ENCODE data around the gene LEAP2. TPM values are rescaled to one million over a fixed set of nuclear protein-coding genes. Genes with fewer than 3 reads are reported as not detected.
A peak's percentile ranks its signal among the peaks of the same experiment; 100 is the strongest.

The LEAP2 gene, protein sequence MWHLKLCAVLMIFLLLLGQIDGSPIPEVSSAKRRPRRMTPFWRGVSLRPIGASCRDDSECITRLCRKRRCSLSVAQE
- total RNA-seq (3.0 TPM), polyA plus RNA-seq (5.6 TPM)

DNA sequence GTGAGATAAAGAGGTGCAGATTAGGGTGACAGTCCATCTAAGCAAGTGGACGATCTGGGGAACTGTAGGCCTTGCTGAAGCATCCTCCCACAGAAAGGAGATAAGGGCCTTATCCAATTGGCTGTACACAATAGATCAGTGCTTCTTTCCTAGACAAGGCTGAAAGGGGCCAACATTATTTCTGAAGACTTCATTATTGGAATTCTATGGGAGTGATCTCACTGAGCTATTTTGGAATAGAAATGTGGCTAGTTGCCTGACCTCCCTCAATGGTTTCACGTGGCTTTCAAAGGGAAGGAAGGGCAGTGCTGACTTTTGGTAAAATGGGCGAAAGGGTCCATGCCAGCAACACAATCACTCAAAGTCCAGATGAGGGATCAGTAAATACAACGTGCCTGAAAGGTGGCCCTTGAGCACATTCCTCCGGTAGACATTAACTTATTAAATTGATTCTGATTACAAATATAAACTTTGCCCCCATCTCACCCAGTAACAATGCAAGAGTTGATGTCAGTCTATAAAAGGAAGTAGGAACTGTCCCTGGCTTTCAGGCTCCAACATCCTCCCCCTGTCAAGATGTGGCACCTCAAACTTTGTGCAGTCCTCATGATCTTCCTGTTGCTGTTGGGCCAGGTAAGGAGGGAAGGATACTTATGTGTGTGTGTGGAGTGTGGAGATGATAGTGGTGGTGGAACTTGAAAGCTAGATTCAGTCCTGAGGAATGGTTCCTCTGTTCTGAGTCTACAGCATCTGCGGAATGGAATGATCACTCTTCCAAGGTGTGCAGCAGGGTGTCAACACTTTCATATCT is at the start of gene LEAP2:
LEAP2 (plus strand) TSS at position 550 of the 811 bp plus-strand sequence; CDS start at position 577, 27 bp downstream.
- no peak for DNase-seq (ENCODE audit: extremely low spot score)

DNA sequence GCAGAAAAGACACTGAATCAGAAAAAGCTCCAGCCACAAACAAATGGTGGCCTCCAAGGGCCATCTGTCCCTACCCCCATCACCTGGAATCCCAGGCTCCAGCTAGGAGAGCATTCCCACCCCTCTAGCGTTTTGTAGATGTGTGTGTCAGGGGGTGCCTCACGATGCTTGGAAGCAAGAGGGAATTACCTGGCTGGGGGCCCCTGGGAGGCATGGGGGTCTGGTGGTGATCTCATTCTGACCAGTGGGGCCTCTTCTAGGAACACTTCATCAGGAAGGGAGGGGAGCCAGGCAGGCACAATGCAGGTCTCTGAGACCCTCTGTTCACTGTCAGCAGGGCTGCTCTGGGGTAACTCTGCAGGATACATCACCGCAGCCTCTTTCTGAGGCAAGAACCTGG is 49.0 kb upstream of the LEAP2 start:
- 94% methylated on average over 3 of the region's 3 CpGs for WGBS
- DNase-seq (ENCODE audit: extremely low spot score) = no peak
- no peaks in the 10 kb centered on the region for H3K4me1 ChIP-seq (ENCODE audit: insufficient read depth)
- no peak overlapping the region for H3K4me3 ChIP-seq (ENCODE audit: low read depth, low read length)
- no peak overlapping the region for H3K27ac ChIP-seq (ENCODE audit: low read depth)
- H3K36me3 ChIP-seq (ENCODE audit: insufficient read depth) = no peaks in the 10 kb centered on the region

More for the DNA sequence above, at the start of gene LEAP2:
- WGBS = 69% methylated on average over 6 of the region's 6 CpGs
- H3K36me3 ChIP-seq (ENCODE audit: insufficient read depth) = peaks cover 3% of the 10 kb centered on the region
- H3K27ac ChIP-seq (ENCODE audit: low read depth) = no peak within 1 kb of the TSS
- no peaks in the 10 kb centered on the region for H3K4me1 ChIP-seq (ENCODE audit: insufficient read depth)
- H3K4me3 ChIP-seq (ENCODE audit: low read depth, low read length) = no peak within 1 kb of the TSS

DNA sequence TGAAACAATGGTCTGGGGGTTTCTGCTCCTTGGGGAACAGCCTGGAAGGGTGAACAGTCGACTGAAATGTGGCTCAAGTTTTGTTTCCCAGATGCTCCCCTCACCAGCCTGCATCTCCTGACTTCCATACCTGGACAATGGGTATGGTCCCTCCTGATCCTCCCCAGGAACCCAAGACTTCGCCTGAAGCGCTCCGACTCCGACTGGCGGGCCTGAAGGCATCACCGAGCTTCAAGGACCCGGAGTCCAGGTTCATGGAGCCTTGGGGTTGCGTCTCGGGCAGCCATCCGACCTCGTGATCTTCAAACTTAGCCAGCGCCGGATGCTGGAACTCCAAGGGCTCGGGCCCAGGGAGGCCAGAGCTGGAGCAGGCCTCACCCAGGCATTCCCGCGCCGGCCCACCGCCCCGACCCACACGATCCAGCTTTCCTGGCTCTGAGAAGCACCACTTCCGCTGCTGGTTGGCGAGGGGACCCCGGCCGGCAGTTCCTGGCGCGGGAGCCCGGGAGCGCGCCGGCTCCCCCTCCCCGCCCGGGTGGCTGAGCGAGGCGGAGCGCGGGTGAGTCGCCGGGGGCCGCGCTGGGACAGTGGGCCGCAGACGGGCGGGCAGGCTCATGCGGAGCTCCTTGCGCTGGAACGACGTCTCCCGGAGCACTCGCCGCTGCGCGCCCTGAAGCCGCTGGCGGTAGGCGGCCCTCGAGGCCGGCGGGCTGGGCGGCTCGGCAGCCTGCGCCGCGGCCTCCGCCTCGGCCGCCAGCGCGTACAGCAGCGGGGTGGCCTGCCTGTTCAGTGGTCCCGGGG is 48.2 kb upstream of the LEAP2 start:
- H3K27ac ChIP-seq (ENCODE audit: low read depth) = no peak overlapping the region
- no peak for DNase-seq (ENCODE audit: extremely low spot score)
- 55% methylated on average over 71 of the region's 71 CpGs for WGBS
- H3K4me3 ChIP-seq (ENCODE audit: low read depth, low read length) = peak overlapping the region; percentile 4
- no peaks in the 10 kb centered on the region for H3K4me1 ChIP-seq (ENCODE audit: insufficient read depth)
- H3K36me3 ChIP-seq (ENCODE audit: insufficient read depth) = no peaks in the 10 kb centered on the region

DNA sequence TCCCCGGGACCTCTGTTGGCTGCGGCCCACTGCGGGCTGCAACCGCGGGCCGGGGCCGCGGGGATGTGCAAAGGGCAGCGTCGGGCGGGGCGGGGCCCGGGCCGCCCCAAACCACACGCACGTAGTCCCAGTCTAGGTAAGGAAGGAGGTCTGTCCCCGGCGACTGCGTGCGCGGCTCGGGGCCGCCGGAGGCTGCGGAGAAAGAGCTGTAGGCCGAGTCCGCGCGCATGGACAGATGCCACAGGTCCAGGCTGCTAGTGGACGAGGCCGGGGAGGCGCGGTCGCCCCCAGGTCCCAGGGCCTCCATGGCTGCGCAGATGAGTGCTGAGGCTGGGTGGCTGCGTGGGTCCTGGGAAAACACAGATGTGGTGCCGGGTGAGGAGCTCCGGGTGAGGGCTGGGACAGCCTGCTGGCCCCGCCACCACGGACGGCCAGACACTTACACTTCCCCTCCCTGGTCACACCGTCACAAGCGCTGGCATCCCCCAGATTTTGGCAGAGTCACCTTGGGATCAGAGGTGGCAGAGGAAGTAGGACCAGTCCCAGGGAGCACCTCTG is 47.6 kb upstream of the LEAP2 start:
- 48% methylated on average over 43 of the region's 43 CpGs for WGBS
- Histone ChIP-seq H3K4me3 (ENCODE audit: low read depth, low read length) (peak overlapping the region; percentile 4), H3K27ac (ENCODE audit: low read depth) (peak overlapping the region; percentile 31), H3K36me3 (ENCODE audit: insufficient read depth) (no peaks in the 10 kb centered on the region), H3K4me1 (ENCODE audit: insufficient read depth) (no peaks in the 10 kb centered on the region)
- no peak for DNase-seq (ENCODE audit: extremely low spot score)

DNA sequence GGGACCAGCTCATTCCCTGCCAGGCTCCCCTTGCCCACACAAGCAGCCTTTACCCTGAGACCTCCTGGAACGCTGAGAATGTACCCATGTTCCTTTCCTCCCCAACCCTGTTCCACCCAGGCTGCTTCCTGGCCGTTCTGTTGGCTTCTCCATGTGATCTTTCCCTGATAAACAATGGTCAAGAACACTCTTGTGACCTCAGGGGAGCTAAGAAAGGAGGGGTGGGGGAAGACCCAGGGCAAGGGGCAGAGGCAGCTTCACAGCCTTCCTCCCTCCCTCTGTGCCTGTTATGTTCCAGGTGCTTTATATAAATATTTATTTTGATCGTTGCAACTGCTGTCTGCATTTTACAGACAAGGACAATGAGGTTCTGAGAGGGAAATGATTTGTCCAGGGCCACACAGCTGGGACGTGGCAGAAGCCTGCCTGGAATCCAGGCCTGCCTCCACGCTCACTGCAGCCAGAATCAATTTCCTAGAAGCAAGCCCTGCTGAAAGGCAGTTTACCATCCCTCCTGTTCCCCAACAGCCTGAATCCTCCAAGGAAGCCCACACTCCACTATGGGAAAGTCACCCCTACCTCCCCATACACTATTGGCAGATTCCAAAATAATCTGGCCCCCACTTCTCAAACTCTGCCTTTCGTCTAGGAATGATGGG is 46.9 kb upstream of the LEAP2 start:
- Histone ChIP-seq H3K4me3 (ENCODE audit: low read depth, low read length) (no peak overlapping the region), H3K4me1 (ENCODE audit: insufficient read depth) (no peaks in the 10 kb centered on the region), H3K27ac (ENCODE audit: low read depth) (peak overlapping the region; percentile 31), H3K36me3 (ENCODE audit: insufficient read depth) (no peaks in the 10 kb centered on the region)
- 75% methylated on average over 6 of the region's 6 CpGs for WGBS
- DNase-seq (ENCODE audit: extremely low spot score) = no peak

DNA sequence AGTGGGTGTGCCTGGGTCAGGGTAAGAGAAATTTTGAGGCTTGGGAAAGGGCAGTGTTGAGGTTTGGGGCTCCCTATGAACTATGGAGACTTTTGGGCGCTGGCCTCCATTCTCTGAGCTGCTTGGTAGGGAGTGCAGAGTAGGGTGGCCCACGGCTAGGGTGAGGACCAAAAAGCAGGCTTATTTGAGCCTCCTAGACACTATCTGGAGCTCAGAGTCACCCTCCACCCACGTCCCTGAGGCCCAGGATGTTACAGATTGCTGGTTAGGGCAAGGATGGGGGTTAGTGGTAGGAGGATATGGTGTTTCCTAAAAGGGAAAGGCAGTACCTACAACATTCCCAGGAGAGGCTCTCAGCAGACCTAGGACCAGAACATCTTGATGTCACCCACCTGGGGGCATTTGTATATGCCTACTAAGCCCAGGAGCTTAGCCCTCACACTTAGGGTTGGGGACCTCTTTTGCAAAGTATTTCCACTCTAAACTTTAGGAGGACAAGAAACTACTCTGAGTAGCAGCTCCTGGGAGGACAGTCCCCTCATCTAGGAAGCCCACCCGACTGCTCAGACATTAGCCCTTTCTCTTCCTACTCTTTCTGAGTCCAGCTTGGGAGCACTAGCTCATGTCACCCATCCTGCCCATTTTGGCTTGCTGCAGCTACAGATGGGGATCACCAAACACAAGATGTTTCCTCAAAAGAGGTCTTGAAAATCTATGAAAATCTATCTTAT is 45.4 kb upstream of the LEAP2 start:
- Histone ChIP-seq H3K36me3 (ENCODE audit: insufficient read depth) (no peaks in the 10 kb centered on the region), H3K4me1 (ENCODE audit: insufficient read depth) (no peaks in the 10 kb centered on the region), H3K27ac (ENCODE audit: low read depth) (no peak overlapping the region), H3K4me3 (ENCODE audit: low read depth, low read length) (no peak overlapping the region)
- 96% methylated on average over 4 of the region's 4 CpGs for WGBS
- DNase-seq (ENCODE audit: extremely low spot score) = no peak

DNA sequence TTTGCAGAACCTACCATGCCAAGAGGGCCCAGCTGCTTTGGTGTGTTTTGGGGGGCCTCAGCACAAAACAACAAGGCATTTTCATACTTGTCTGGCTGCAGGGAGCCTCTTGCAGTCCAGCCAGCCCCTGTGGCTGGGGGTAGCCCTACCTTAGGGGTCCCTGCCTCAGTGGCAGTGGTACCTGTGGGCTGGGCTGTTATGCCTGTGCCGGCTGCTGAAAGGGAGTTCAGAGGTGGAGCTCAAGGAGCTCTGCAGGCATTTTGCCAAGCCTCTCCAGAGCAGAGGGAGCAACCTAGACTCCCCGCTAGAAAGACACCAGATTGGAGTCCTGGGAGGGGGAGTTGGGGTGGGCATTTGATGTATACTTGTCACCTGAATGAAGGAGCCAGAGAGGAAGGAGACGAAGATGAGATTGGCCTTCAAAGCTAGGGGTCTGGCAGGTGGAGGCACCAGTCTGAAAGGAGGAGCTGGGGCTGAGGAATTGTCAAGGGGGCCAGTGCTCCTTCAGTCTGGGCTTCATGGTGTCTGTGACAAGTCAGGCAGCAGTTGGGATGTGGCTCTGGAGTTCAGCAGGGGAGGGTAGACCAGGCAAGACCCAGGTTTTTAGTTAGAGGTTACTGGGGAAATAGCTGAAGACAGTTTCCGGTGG is 44.5 kb upstream of the LEAP2 start:
- H3K27ac ChIP-seq (ENCODE audit: low read depth) = no peak overlapping the region
- H3K36me3 ChIP-seq (ENCODE audit: insufficient read depth) = no peaks in the 10 kb centered on the region
- H3K4me3 ChIP-seq (ENCODE audit: low read depth, low read length) = peak overlapping the region; percentile 84
- WGBS = 80% methylated on average over 4 of the region's 4 CpGs
- DNase-seq (ENCODE audit: extremely low spot score) = no peak
- no peaks in the 10 kb centered on the region for H3K4me1 ChIP-seq (ENCODE audit: insufficient read depth)

DNA sequence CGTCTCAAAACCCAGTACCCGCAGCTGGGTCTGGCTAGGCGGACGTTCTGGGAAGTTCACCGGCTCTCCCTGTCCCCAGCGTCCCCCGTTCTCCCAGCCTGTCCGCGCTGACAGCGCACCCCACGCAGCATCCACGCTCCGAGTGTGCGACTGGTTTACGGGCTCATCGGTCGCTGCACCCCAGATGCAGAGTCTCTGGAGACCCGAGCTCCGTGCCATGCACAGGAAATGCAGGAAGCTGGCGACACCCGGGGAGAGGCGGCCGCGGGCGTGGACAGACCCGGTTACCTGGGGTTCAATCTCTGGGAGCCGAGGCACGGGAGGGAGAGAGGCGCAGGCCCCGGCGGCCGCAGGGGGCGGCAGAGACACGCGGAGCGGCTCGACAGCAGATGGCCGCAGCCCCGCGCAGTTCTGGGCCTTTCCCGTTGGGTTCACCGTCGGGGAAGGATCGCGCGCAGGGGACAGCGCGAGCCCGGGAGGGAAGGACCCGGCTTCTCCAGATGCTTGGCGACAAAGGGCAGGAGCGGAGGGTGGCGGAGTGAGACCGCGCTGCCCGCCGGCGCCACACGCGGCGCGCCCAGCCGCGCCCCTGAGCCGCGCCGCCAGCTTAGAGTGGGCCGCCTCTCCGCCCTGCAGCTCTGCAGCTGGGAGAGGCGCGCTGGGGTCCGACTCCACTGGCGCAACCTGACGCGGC is 43.6 kb upstream of the LEAP2 start:
- DNase-seq (ENCODE audit: extremely low spot score) = no peak
- Histone ChIP-seq H3K36me3 (ENCODE audit: insufficient read depth) (no peaks in the 10 kb centered on the region), H3K27ac (ENCODE audit: low read depth) (peak overlapping the region; percentile 95), H3K4me3 (ENCODE audit: low read depth, low read length) (peak overlapping the region; percentile 84), H3K4me1 (ENCODE audit: insufficient read depth) (no peaks in the 10 kb centered on the region)
- WGBS = 3% methylated on average over 75 of the region's 75 CpGs

DNA sequence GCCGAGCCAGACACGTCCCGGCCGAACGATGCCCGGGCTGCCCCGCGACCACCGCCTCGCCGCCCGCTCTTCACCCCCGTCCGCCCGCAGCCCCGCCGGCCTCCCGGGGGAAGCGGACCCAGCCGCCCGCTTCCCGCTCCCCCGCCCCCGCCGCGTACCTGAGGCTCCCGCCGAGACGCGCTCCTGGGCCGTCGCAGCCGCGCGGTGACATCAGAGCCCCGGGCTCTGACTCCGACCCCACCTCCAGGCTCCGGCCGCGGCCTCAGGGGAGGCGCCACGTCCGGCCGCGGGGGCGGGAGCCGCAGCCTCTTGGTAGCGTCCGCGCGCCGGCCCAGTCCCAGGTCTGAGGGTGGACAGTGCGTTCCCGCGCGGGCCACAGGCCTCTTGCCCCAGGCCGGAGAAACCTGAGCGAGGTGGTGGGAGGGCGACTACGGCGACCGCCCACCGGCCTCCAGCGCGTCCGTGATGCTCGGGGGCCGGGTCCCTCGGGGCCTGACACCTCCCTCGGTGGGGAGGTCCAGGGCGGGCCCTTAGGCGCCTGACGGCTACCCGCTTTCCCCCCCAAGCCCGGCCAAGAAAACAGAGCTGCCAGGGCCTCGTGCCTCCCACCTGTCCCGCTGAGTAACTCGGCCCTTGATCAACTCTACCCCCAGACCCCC is 42.9 kb upstream of the LEAP2 start, which contains the start of gene SHROOM1:
SHROOM1 (minus strand) TSS at position 212 of the 659 bp plus-strand sequence. CDS start 4,507 bp downstream, outside the sequence.
- Histone ChIP-seq H3K4me1 (ENCODE audit: insufficient read depth) (no peaks in the 10 kb centered on the region), H3K36me3 (ENCODE audit: insufficient read depth) (no peaks in the 10 kb centered on the region), H3K27ac (ENCODE audit: low read depth) (peak within 1 kb of the TSS; percentile 95), H3K4me3 (ENCODE audit: low read depth, low read length) (peak within 1 kb of the TSS; percentile 84)
- 4% methylated on average over 78 of the region's 78 CpGs for WGBS
- no peak for DNase-seq (ENCODE audit: extremely low spot score)

DNA sequence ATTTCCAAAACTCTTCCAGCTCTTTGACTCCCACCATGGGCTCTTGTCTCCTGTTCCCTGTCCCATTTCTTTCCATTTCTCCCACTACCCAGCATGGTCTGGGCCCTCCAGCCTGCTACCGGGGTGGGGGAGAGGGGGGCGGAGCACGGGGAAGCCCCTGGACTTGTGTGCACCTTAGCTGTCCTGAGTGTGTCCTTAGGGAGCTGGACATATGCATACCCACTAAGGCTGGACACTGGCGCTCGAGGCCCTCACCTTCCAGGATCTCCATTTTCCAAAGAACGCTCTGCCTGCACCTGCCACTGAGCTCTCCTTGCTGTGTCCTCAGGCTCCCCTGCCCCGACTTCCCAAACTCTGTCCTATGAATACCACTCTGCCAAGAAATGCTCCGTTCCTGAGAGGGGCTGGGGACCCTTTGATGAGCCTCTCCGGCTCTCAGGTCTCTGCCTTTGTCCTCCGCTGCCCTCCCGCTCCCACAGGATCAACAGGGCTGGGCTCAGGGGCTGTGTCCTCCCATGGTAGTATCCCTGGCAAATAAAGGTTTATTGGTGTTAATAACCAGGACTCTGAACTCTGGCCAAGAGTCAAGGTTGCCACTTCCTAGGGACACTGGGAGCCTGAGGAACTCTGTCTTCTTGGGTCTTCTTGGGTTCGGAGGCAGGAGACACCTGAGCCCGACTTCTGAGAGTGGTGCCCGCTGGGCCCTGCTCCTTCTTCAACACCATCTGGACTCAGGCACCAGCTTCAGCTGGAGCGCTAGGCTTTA is 42.2 kb upstream of the LEAP2 start:
- Histone ChIP-seq H3K4me1 (ENCODE audit: insufficient read depth) (no peaks in the 10 kb centered on the region), H3K4me3 (ENCODE audit: low read depth, low read length) (peak overlapping the region; percentile 84), H3K27ac (ENCODE audit: low read depth) (peak overlapping the region; percentile 95), H3K36me3 (ENCODE audit: insufficient read depth) (no peaks in the 10 kb centered on the region)
- DNase-seq (ENCODE audit: extremely low spot score) = no peak
- WGBS = 90% methylated on average over 15 of the region's 15 CpGs

DNA sequence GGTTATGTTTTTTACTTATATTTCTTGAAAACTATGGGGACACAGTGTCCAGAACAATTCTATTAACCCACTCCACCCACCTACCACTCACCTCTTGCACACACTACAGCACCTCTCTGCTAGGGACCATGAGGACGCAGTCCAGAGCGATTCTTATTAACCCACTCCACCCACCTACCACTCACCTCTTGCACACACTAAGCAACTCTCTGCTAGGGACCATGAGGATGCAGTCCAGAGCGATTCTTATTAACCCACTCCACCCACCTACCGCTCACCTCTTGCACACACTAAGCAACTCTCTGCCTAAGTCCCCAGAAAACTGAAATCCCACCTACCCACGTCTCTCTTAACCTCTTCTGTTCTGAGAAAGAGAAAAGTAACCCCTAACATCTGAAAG is 40.9 kb upstream of the LEAP2 start:
- no peak for DNase-seq (ENCODE audit: extremely low spot score)
- no peak overlapping the region for H3K27ac ChIP-seq (ENCODE audit: low read depth)
- WGBS = 91% methylated on average over 5 of the region's 5 CpGs

More for the DNA sequence above, 40.9 kb upstream of the LEAP2 start:
- Histone ChIP-seq H3K36me3 (ENCODE audit: insufficient read depth) (no peaks in the 10 kb centered on the region), H3K4me3 (ENCODE audit: low read depth, low read length) (no peak overlapping the region), H3K4me1 (ENCODE audit: insufficient read depth) (no peaks in the 10 kb centered on the region)

Measured in urinary bladder (tissue), 4 donors.